Esophagus muscularis mucosa (tissue), 4 donors: ENCODE data around the gene STK32B. TPM values are rescaled to one million over a fixed set of nuclear protein-coding genes. Genes with fewer than 3 reads are reported as not detected.
"Not testable (repeated sequence)": the region's sequence is repeated elsewhere in the genome, so short reads cannot be mapped to it uniquely, and the experiment has no call there.

Source experiments
- DNase-seq: peaks from one replicate; pipeline ENCODE4 v3.0.0-alpha.2; 2017; ENCODE audit errors: extremely low spot score
- H3K27ac ChIP-seq, 4 donors: fragments of 200-600 bp; sonication (generic); replicated peaks in 1 of 4; 1 replicate in 3 of 4; 2 replicates in 1 of 4; pipeline ENCODE4 v1.5.1; 2016 to 2019; ENCODE audit warnings: mild to moderate bottlenecking in 1 of 4
- H3K27me3 ChIP-seq, 4 donors: fragments of 200-600 bp; sonication (generic); one replicate each; pipeline versions ENCODE4 v1.5.1 to v1.6.0; 2016 to 2019
- H3K36me3 ChIP-seq, 4 donors: fragments of 200-600 bp; sonication (generic); one replicate each; pipeline ENCODE4 v1.5.1; 2016 to 2019
- H3K4me1 ChIP-seq, 4 donors: fragments of 200-600 bp; sonication (generic); one replicate each; pipeline ENCODE4 v1.5.1; 2016 to 2019
- H3K4me3 ChIP-seq, 4 donors: fragments of 200-600 bp; sonication (generic); 1 replicate in 2 of 4; 2 replicates in 2 of 4; pipeline ENCODE4 v1.5.1; 2016 to 2019; ENCODE audit warnings: mild to moderate bottlenecking in 4 of 4, moderate library complexity in 1 of 4
- H3K9me3 ChIP-seq, 4 donors: fragments of 200-600 bp; sonication (generic); 1 replicate in 3 of 4; 2 replicates in 1 of 4; pipeline ENCODE4 v1.5.1; 2016 to 2019
- EP300 ChIP-seq: sonication (generic); formaldehyde crosslinking; IDR thresholded peaks from one replicate; pipeline ENCODE4 v1.6.1; 2017; ENCODE audit warnings: antibody characterized with exemption
- POLR2A ChIP-seq: fragments of 450-650 bp; IDR thresholded peaks from one replicate; pipeline ENCODE4 v1.6.1; 2017; ENCODE audit warnings: antibody characterized with exemption, moderate library complexity, mild to moderate bottlenecking, low read depth
- POLR2AphosphoS5 ChIP-seq, 2 donors: sonication (generic); formaldehyde crosslinking; IDR thresholded peaks; one replicate each; pipeline ENCODE4 v1.6.1; 2017; ENCODE audit warnings: antibody characterized with exemption in 2 of 2
- WGBS: methylation state at CpG from one replicate; pipeline ENCODE4 v1.1.5; 2018; 5-methylcytosine and 5-hydroxymethylcytosine counted together
- intact Hi-C: fragments of 100-400 bp; cut with DNase I; formaldehyde crosslinking; loops from one replicate; pipeline ENCODE4 v1.15.1; 2023
- total RNA-seq, 4 donors: library from RNA; depleted of rRNA; stranded (reverse); fragments of >200 nt; gene quantifications; one replicate each; pipeline versions ENCODE4 v1.1.0 to v1.2.1, GENCODE V29; 2016
- TF ChIP-seq, protein P1 (sequence below), 3 experiments: fragments of 200-600 bp in 2 of 3; fragments of 450-650 bp in 1 of 3; sonication (generic) in 2 of 3; IDR thresholded peaks; one replicate each; pipeline ENCODE4 v1.5.1; 2017 to 2019; ENCODE audit warnings: antibody characterized with exemption in 3 of 3, mild to moderate bottlenecking in 2 of 3, moderate library complexity in 1 of 3

The STK32B gene
- total RNA-seq, 4 donors from 2014 or later, result 1.7 to 3.8 (median 2.7) TPM

DNA sequence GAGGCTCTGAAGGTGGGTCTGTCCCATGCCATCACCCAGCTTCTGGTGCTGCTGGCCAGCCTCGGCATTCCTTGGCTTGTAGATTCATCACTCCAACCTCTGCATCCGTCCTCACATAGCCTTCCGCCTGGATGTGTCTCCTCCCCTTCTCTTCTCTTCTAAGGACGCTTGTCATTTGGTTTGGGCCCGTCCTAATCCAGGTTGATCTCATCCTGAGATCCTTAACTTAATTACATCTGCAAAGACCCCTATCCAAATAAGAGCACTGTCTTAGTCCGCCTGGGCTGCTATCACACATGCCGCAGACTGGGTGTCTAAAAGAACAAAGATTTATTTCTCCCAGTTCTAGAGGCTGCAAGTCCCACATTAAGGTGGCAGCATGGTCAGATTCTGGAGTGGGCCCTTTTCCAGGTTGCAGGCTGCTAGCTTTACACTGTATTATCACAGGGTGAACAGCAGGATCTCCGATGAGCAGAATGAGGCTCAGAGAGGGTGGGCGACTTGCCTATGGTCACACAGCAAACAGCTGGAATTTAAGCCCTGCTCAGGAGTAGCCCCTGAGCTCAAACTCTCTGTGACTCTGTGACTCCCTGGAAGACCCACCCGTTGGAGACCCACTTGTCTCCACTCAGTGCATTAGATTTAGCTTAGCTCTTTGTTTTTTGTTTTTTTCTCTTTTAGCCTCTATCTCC, 113.1 kb downstream of the STK32B start:
- Histone ChIP-seq H3K36me3 (no peaks in the 10 kb centered on the region), H3K4me1 (no peaks in the 10 kb centered on the region), H3K4me3 (no peak overlapping the region), H3K27ac (no peak overlapping the region), H3K27me3 (no peaks in the 10 kb centered on the region), H3K9me3 (peaks cover 0 to 6% (median 0%) of the 10 kb centered on the region in 4 donors)
- DNase-seq, result peak; percentile 78
- intact Hi-C loops, result no loop called here
- 84% methylated on average over 9 of the region's 10 CpGs for WGBS
- TF ChIP-seq, protein P1, sequence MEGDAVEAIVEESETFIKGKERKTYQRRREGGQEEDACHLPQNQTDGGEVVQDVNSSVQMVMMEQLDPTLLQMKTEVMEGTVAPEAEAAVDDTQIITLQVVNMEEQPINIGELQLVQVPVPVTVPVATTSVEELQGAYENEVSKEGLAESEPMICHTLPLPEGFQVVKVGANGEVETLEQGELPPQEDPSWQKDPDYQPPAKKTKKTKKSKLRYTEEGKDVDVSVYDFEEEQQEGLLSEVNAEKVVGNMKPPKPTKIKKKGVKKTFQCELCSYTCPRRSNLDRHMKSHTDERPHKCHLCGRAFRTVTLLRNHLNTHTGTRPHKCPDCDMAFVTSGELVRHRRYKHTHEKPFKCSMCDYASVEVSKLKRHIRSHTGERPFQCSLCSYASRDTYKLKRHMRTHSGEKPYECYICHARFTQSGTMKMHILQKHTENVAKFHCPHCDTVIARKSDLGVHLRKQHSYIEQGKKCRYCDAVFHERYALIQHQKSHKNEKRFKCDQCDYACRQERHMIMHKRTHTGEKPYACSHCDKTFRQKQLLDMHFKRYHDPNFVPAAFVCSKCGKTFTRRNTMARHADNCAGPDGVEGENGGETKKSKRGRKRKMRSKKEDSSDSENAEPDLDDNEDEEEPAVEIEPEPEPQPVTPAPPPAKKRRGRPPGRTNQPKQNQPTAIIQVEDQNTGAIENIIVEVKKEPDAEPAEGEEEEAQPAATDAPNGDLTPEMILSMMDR (IDR thresholded peaks at IDR 0.05), result no peak
- TF ChIP-seq EP300 (no peak), POLR2AphosphoS5 (IDR thresholded peaks at IDR 0.05) (no peak), POLR2A (no peak)

DNA sequence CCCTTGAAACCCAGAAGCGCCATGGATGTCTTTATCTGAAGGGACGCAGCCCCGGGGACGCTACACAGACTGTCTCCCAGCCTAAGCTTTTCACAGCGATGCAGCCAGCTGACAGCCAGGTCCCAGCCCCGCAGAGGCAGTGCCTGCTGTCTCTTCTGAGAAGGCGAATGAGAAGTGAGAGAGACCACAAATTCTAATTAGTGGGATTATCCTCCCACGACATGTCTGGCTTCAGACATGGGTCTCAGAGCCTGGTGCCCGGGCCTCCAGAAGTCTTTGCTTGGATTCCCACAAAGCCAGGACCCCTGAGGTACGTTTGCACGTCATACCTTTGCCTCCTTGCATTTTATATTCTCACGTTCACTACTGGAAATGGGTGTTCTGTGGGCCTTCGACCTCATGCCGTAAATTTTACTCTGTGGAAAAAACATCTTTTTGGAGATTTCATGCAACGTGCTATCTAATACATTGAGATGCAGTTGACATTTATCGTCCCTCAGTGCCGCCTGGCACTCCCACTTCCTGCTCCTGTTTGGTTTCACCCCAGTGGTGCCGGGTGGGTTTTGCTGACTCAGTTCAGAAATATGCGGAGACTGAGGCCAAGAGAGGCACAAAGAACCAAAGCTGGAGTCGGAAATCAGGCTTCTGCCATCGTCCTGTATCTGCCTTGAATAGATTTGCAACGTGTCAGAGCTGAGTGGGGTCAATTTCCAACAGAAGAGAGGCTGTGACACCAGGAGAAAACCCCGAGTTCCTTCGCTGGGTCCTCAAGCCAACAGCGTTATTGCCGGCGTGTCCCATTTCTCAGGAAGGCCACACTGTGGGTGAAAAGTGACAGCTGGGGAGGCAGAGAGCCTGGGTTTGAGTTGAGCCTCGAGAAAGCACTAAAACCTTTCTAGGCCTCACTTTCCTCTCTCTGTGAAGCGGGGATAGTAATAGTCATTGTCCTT, 114.4 kb downstream of the STK32B start:
- no peaks in the 10 kb centered on the region for H3K4me1 ChIP-seq
- TF ChIP-seq, protein P1 (IDR thresholded peaks at IDR 0.05), result no peak
- TF ChIP-seq POLR2A (no peak), EP300 (no peak)
- 72% methylated on average over 27 of the region's 29 CpGs for WGBS
- intact Hi-C loops, result no loop called here
- no peaks in the 10 kb centered on the region for H3K27me3 ChIP-seq
- peak; percentile 83 for DNase-seq
- H3K36me3 ChIP-seq, result no peaks in the 10 kb centered on the region
- no peak overlapping the region for H3K4me3 ChIP-seq
- H3K9me3 ChIP-seq, result peaks cover 0 to 6% (median 0%) of the 10 kb centered on the region in 4 donors
- no peak overlapping the region for H3K27ac ChIP-seq

DNA sequence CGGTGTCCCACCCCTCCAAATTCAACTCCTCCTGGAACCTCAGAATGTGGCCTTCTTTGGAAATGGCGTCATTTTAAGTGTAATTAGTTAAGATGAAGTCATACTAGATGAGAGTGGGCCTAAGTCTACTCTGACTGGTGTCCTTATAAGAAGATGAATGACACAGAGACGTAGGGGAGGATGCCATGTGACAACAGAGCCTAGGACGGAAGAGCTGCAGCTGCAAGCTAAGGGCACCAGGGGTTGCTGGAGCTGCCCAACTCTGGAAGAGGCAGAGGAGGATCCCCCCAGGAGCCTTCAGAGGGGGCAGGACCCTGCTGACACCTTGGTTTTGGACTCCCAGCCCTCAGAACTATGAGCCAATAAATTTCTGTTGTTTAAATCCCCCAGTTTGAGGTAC, 115.1 kb downstream of the STK32B start:
- Histone ChIP-seq H3K36me3 (no peaks in the 10 kb centered on the region), H3K4me1 (no peaks in the 10 kb centered on the region), H3K27ac (no peak overlapping the region), H3K9me3 (peaks cover 0 to 6% (median 0%) of the 10 kb centered on the region in 4 donors), H3K4me3 (no peak overlapping the region), H3K27me3 (no peaks in the 10 kb centered on the region)
- no peak for DNase-seq
- 94% methylated on average over 4 of the region's 4 CpGs for WGBS
- TF ChIP-seq POLR2AphosphoS5 (IDR thresholded peaks at IDR 0.05) (no peak), EP300 (no peak), POLR2A (no peak)
- TF ChIP-seq, protein P1 (IDR thresholded peaks at IDR 0.05), result no peak
- intact Hi-C loops, result no loop called here

DNA sequence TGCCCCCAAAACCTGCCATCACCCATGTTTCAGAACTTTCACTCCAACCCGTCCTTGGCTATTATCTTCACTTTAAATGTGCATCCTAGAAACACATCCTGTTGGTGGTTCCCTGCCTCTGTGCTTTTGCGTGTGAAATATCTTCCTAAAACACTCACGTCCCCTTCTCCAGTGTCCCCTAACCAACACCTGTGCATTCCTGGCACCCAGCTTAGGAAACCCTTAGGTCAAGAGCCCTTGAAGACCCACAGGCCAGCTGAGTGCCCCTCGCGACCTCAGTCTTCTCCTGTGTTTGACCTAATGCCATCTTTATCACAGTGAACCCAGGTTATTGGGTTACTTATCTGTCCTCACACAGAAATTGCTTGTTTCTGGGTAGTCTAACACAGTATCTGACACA, 117.6 kb downstream of the STK32B start:
- Histone ChIP-seq H3K4me3 (no peak overlapping the region), H3K27me3 (no peaks in the 10 kb centered on the region), H3K27ac (no peak overlapping the region), H3K4me1 (no peaks in the 10 kb centered on the region), H3K9me3 (peaks cover 0 to 6% (median 0%) of the 10 kb centered on the region in 4 donors), H3K36me3 (no peaks in the 10 kb centered on the region)
- TF ChIP-seq EP300, result no peak
- no peak for TF ChIP-seq POLR2A
- TF ChIP-seq POLR2AphosphoS5 (IDR thresholded peaks at IDR 0.05), result no peak
- TF ChIP-seq, protein P1 (IDR thresholded peaks at IDR 0.05), result no peak
- intact Hi-C loops, result no loop called here
- DNase-seq, result peak; percentile 62
- WGBS, result 97% methylated on average over 5 of the region's 5 CpGs

DNA sequence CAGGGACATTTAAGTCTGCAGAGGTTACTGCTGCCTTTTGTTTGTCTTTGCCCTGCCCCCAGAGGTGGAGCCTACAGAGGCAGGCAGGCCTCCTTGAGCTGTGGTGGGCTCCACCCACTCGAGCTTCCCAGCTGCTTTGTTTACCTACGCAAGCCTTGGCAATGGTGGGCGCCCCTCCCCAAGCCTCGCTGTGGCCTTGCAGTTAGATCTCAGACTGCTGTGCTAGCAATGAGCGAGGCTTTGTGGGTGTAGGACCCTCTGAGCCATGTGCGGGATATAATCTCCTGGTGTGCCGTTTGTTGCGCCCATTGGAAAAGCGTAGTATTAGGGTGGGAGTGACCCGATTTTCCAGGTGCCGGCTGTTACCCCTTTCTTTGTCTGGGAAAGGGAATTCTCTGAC, 124.6 kb downstream of the STK32B start:
- H3K4me3 ChIP-seq, intact Hi-C loops, H3K4me1 ChIP-seq, H3K36me3 ChIP-seq, H3K9me3 ChIP-seq, H3K27me3 ChIP-seq, DNase-seq, H3K27ac ChIP-seq: not testable (repeated sequence)
- 93% methylated on average over 11 of the region's 11 CpGs for WGBS
